Calu3 (cell line): Measurements from ENCODE around the gene ARHGAP15. TPM values are rescaled to one million over a fixed set of nuclear protein-coding genes. Genes with fewer than 3 reads are reported as not detected.

Experiments used
- BruUV-seq: library from RNA; stranded (reverse); fragments of 400-500 nt; replicated peaks from 2 replicates; lab custom pipeline; 2021; lab: Mats Ljungman, UMichigan
- CTCF ChIA-PET: fragments of 300-600 bp; sonication (Branson Sonifier 250); formaldehyde crosslinking; loops from one replicate; lab custom pipeline; 2022; ENCODE audit warnings: antibody characterized with exemption; lab: Charles Lee
- DNase-seq: peaks from one replicate; pipeline ENCODE4 v3.0.0; 2022
- H3K27ac Mint-ChIP-seq: one replicate; pipeline ENCODE4 v1.8.0; 2022; ENCODE audit warnings: mixed read lengths; ENCODE audit not compliant: unreplicated experiment
- H3K27me3 Mint-ChIP-seq: one replicate; pipeline ENCODE4 v1.8.0; 2022; ENCODE audit warnings: mixed read lengths; ENCODE audit not compliant: unreplicated experiment
- H3K36me3 Mint-ChIP-seq: one replicate; pipeline ENCODE4 v1.8.0; 2022; ENCODE audit warnings: mild to moderate bottlenecking, moderate library complexity, mixed read lengths; ENCODE audit not compliant: insufficient read depth, unreplicated experiment
- H3K4me1 Mint-ChIP-seq: one replicate; pipeline ENCODE4 v1.8.0; 2022; ENCODE audit warnings: mild to moderate bottlenecking, low read depth, mixed read lengths; ENCODE audit not compliant: unreplicated experiment
- H3K4me3 Mint-ChIP-seq: one replicate; pipeline ENCODE4 v1.8.0; 2022; ENCODE audit warnings: mild to moderate bottlenecking, low read depth, moderate library complexity, mixed read lengths; ENCODE audit not compliant: unreplicated experiment
- H3K9me3 Mint-ChIP-seq: one replicate; pipeline ENCODE4 v1.8.0; 2022; ENCODE audit warnings: low read depth, mixed read lengths; ENCODE audit not compliant: unreplicated experiment
- CTCF ChIP-seq: fragments of 200-600 bp; IDR thresholded peaks from one replicate; pipeline ENCODE4 v1.8.0; 2022; ENCODE audit warnings: antibody characterized with exemption; ENCODE audit not compliant: unreplicated experiment
- intact Hi-C: fragments of 100-400 bp; cut with micrococcal nuclease; formaldehyde crosslinking; loops from one replicate; pipeline ENCODE4 v1.10.0; 2022; ENCODE audit not compliant: unreplicated experiment
- total RNA-seq: library from RNA; stranded (reverse); gene quantifications from 2 replicates; pipeline ENCODE4 v1.2.3, GENCODE V29; 2022

Gene ARHGAP15
- total RNA-seq, 1 experiment from 2014 or later, result not detected

DNA sequence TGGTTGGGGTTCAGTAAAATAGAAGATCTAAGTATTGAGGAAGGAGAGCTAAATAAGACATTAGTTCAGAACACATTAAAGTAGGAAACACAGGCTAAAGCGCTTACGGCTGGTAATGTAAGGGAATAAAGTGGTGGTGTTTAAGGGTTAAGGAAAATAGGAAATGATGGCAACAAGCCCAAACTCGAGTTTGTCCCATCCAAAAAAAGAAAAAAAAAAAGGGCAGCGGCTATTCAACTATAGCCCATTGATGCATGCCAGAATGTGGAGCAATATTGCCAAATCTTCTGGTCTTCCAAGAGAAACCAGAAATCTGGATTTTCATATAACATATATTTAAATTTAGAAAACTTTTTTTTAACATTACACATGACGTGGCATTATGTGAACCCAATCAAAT lies 161.0 kb downstream of the ARHGAP15 start:
- H3K4me1 Mint-ChIP-seq, result no peaks in the 10 kb centered on the region
- no TSS peak for BruUV-seq
- no peak overlapping the region for H3K4me3 Mint-ChIP-seq
- no peaks in the 10 kb centered on the region for H3K27me3 Mint-ChIP-seq
- no peak overlapping the region for H3K27ac Mint-ChIP-seq
- intact Hi-C loops, result no loop called here
- DNase-seq, result no peak
- no peaks in the 10 kb centered on the region for H3K36me3 Mint-ChIP-seq
- CTCF ChIA-PET, result no interaction called here
- no peak for TF ChIP-seq CTCF
- no peaks in the 10 kb centered on the region for H3K9me3 Mint-ChIP-seq

GRCh38 chr2:143294068-143294467 lies 164.8 kb downstream of the ARHGAP15 start:
- Mint-ChIP-seq H3K9me3 (no peaks in the 10 kb centered on the region), H3K27me3 (no peaks in the 10 kb centered on the region), H3K4me1 (no peaks in the 10 kb centered on the region), H3K4me3 (no peak overlapping the region), H3K27ac (no peak overlapping the region), H3K36me3 (no peaks in the 10 kb centered on the region)
- intact Hi-C loops, result no loop called here
- DNase-seq, result no peak
- TF ChIP-seq CTCF, result no peak
- CTCF ChIA-PET, result no interaction called here
- BruUV-seq, result no TSS peak

DNA sequence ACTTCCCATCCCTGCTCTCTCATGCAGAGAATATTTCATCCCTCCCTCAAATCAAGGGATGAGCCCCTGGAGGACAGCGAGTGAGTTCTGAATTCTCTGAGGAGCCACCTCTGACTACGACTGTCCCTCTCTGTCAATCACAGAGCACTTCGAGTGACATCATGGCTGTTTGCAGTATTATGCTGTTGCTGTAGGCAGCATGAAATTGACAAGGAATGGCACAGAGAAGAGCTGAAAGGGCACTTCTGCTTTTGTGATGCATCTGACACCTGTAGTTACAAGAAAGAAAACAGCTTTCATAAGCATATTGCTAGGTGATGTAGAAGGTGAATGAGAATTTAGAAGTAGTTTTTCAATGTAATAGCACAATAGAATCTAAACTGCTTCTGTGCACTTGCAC lies 166.9 kb downstream of the ARHGAP15 start:
- no peaks in the 10 kb centered on the region for H3K4me1 Mint-ChIP-seq
- no peak for DNase-seq
- H3K27ac Mint-ChIP-seq, result no peak overlapping the region
- no TSS peak for BruUV-seq
- H3K27me3 Mint-ChIP-seq, result no peaks in the 10 kb centered on the region
- no peaks in the 10 kb centered on the region for H3K36me3 Mint-ChIP-seq
- no peak overlapping the region for H3K4me3 Mint-ChIP-seq
- CTCF ChIA-PET, result no interaction called here
- no peak for TF ChIP-seq CTCF
- no peaks in the 10 kb centered on the region for H3K9me3 Mint-ChIP-seq
- intact Hi-C loops, result no loop called here

DNA sequence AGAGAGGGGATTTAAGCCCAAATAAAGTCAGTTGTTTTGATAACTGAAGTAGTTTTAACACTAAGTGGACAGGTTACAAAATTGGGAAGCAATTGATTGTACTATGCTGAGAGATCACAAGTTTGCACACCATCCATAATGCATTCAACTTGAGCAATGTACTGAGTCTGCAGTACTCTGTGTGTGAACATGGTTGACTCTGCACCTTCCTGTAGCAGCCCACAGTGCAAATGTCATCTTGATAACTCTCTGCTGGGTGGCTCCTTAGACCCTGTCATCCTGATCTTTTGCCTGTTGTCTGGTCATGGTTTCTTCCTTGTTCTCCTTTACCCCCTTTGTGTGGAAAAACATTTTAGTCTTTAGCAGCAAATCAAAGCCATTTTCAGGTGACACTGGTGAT lies 168.0 kb downstream of the ARHGAP15 start:
- H3K4me1 Mint-ChIP-seq, result no peaks in the 10 kb centered on the region
- no peak overlapping the region for H3K27ac Mint-ChIP-seq
- intact Hi-C loops, result no loop called here
- H3K27me3 Mint-ChIP-seq, result no peaks in the 10 kb centered on the region
- no TSS peak for BruUV-seq
- CTCF ChIA-PET, result no interaction called here
- no peak for TF ChIP-seq CTCF
- no peaks in the 10 kb centered on the region for H3K9me3 Mint-ChIP-seq
- DNase-seq, result no peak
- no peaks in the 10 kb centered on the region for H3K36me3 Mint-ChIP-seq
- H3K4me3 Mint-ChIP-seq, result no peak overlapping the region
